GM19328 (cell line): Measurements from ENCODE around the gene CD44.
"Not testable (repeated sequence)": the region's sequence is repeated elsewhere in the genome, so short reads cannot be mapped to it uniquely, and the experiment has no call there.

ENCODE experiments used
- ATAC-seq: cut with Tn5 transposase; IDR thresholded peaks from one replicate; pipeline ENCODE4 v1.9.1; 2021; ENCODE audit warnings: mild to moderate bottlenecking, moderate library complexity; ENCODE audit not compliant: unreplicated experiment

Gene CD44

DNA sequence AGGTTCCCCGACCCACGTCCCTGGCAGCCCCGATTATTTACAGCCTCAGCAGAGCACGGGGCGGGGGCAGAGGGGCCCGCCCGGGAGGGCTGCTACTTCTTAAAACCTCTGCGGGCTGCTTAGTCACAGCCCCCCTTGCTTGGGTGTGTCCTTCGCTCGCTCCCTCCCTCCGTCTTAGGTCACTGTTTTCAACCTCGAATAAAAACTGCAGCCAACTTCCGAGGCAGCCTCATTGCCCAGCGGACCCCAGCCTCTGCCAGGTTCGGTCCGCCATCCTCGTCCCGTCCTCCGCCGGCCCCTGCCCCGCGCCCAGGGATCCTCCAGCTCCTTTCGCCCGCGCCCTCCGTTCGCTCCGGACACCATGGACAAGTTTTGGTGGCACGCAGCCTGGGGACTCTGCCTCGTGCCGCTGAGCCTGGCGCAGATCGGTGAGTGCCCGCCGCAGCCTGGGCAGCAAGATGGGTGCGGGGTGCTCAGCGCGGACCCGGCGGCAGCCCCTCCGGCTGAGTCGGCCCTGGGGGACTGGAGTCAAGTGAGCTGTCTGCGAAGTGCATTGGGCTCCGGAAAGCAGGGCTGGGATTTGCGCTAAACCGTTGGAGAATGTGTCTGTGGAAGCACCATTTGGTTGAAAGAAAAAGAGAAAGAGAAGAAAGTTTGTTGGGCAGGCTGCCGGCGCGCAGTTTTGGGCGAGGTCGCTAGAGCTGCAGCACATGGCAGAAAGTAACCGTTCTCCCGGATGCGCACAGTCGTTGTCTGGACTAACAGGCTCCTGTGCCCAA is at the start of gene CD44:
TSS of gene CD44 (plus strand) at position 229 of the 779 bp plus-strand sequence. CDS start at position 362, 133 bp downstream.
- ATAC-seq: no peak

DNA sequence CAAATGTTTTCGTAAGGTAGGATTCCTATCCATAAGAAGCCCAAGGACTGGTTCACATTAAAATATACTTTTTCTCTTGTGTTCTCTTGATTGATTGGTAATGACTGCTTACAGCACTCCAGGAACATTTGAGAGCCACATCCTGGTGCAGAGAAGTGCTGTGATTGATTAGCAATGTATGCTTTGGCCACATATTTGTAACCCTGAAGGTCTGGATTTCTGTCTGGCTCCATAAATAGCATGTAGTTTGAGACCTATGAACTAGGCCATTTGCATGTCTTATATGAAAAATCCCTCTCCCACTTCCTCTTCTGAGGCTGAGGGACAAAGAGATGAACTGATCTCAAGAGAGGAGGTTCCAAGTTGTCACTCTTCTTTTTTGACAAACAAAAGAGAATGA is 49.3 kb upstream of the CD44 start:
- peak; percentile 65 for ATAC-seq

DNA sequence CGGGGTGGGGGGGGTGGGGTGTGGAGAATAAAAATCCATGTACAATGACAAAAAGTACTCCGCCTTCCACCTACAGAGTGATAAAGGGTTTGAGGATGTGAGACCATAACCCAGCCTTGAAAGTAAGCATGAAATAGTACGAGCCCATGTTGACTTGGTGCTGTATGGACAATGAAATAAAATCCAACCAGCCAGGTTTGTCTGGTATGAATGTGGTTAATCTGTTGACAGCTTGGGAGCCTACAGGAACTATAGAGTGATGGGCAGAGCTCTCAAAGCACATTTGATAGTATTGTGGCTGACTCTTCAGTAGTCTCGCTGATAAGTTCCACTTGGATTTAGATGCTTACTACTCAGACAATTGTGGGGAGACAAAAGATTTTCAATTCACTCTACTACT is 48.8 kb upstream of the CD44 start:
- peak; percentile 15 for ATAC-seq

DNA sequence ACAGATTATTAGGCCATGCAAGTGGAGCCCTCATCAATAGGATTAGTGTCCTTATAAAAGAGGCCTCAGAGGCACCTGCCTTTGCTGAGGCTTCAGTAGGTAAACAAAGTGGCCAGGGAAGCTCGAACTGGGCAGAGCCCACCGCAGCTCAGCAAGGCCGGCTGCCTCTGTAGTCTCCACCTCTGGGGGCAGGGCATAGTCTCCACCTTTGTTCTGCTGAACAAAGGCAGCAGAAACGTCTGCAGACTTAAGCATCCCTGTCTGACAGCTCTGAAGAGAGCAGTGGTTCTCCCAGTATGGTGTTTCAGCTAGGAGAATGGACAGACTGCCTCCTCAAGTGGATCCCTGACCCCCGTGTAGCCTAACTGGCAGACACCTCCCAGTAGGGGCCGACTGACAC is 48.0 kb upstream of the CD44 start:
- not testable (repeated sequence) for ATAC-seq

DNA sequence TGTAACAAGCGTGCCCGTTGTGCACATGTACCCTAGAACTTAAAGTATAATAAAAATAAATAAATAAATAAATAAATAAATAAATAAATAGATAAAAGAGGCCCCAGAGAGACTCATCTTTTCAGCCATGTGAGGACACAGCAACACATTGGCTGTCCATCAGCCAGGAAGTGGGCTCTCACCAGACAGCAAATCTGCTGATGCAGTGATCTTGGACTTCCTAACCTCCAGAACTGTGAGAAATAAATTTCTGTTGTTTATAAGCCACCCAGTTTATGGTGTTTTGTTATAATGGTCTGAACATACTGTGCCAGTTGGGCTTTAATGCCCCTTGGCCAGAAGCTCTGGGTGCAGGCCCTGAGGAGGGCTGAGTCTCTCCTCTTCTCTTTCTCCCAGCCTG is 42.2 kb upstream of the CD44 start:
- no peak for ATAC-seq

DNA sequence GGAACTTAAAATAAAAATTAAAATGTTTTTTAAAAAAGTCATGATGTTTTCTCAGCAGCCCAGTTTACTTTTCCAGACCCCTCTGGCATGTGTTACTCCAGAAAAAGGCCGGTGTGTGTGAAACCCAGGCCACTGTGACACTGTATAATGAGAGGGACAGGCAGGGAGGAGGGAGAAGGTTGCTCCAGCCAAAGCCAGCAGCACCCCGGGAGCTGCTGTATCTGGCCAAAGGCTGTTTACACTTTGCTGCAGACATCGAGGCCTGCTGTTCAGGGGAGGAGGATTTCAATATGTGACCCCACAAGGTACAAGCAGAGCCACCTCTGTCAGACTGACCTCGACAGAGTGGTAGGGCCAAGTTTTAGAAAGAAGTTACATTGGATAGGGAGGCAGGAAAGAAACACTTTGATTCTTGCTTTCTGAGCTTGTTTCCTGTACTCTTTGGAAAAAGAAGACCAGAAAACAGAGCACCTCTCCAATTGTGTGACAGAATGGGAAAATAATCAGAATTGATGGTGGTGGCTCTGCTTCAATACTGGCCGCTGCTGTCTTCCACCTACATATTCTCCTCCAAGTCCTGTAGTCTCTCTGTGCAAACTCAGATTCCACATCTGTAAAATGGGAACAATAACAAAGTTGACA is 41.0 kb upstream of the CD44 start:
- ATAC-seq: no peak

DNA sequence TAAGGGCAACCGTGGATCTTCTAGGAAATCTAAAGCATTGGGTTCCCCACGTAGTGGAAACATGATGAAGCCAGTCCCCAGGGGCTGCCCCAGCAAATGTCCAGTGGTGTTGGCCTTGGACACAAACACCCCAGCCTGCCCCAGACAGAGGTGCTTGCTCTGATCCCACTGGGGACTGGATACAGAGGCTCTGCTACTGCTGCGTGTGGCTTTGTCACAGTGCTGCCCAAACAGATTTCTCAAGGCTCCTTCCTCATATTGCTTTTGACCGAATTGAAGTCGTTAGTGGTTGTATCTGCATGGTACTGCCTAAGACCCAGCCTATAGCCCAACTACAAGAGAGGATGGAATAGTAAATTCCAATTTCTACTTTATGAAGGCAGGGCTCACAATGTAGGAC is 40.1 kb upstream of the CD44 start:
- no peak for ATAC-seq

DNA sequence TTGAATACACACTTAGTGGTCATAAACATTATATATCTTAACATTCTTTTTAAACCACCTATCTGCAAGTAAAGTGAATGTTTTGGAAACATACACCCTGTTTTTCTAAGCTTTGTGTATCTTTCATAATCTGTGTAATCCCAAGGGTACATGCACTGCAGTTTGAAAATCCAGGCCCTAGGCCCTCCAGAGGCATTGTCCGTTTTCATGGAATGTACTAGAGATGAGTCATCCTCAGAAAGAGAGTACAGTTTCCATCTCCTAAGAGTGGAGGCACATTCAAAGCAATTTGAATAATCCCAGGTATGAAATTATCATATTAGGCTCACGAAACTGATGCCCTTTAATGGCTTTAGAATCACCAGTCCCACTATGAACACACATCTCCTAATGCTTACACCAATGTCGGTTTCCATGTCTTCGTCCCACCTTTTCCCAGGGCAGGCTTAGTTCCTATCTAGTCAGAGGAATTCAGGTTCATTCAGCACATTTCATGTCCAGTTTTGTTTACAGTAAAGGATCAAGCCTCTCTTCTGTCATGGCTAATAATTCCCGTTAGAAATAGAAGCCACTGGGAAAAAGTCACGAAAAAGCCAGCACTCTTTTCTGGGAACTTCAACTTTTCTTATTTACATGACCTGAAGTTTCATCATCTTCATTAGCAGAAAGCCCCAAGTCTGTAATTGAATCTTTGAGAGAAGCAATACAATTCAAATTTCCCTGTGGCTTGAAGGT is 39.5 kb upstream of the CD44 start:
- ATAC-seq: no peak

DNA sequence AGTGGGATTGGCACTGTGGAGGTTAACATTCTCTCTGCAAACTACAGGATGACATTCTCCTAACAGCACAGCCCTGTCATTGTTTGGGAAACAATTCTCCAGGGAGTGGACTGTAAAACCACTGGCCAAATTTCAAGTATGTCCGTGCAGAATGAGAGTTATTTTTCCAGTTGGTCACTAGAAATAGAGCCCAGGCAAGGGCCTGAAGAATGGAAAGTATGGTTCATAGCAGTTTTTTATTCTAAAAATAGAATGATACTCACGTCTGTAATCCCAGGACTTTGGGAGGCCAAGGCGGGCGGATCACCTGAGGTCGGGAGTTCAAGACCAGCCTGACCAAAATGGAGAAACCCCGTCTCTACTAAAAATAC is 39.0 kb upstream of the CD44 start:
- ATAC-seq: no peak

DNA sequence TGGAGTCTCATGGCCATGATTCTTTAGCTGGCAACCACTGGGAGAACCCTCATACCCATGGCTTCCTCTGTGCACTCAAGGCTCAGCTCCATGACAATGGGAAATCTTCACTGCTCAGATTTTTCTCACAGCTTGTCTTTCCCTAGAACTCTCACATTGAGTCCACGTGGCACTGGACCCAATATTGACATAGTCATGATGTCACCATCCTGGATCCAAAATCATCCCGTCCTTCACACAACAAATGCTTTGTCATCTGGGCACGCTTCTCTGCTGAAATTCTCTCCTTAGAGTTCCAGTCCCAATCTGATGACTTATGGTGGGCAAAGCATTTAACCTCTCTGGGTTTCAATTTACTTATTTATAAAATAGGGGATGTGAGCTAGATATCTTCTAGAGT is 37.7 kb upstream of the CD44 start:
- no peak for ATAC-seq

DNA sequence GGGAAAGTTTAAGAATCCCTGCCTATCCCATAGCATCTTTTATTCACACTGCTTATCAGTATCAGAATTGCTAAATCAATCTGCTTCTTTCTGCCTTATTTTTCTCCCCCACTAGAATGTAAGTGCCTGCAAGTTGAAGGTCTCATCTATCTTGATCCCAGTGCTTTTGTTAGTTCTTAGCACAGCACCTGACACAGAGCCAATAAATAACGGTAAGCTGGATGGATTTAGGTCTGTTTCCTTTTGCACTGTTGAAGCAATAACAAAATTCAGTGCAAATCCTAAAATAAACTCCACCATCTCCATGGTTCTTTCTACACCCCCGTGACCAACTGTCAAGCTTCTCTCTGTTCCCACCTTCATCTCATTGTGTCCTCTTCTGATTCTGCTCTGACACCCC is 36.7 kb upstream of the CD44 start:
- no peak for ATAC-seq

DNA sequence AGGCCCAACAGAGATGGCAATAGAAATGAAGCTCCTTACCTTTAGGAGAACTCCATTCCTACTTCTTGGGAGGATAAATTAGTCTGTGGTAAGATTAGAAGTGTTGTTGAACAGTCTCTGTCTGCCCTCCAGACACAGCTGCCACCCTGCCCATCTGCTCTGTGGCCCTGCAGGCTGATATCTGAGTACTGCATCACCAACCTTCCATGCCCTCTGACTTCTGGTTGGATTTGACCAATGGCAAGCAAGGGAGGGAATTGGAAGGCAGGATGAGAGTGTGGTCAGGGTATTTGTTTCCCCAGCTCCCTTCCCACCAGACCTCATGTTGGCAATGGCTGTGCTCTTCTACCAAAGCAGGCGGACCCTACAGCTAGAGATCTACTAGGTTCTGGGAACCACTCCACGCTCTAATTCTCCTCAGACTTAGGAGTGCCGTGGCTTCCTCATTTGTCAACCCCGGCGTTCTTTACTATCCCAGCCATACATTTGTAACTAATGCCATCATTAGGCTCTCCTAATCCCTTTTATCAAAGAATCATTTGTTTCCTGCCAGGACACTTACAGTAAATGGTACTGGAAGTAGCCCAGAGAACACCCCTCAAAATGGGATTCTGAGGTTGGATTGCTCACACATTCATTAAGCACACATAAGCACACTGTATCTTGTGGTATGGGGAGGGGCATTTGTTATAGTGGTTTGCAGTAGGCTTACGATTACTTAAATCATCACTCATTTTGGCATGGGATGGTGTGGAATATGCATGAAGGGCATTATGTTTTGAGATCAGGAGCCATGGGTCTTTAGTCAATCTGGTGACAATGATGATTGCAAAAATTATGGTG is 35.4 kb upstream of the CD44 start:
- no peak for ATAC-seq

DNA sequence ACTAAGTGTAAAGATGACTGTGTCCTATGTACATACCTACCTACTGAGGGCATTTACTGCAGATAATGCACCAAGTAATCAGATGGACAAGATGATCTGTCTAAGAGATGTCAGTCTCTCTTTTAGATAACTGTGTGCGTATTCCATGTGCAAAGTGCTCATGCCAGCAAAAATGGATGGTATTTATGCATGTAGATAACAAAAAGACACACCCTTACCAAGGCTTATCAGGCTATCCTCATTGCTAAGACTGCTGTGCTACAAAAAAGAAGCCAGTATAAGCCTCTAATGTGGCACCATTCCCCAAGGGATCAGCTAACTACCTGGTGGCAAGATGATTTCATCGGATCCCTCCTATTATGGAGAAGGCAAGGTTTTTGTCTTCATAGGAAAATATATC is 34.3 kb upstream of the CD44 start:
- no peak for ATAC-seq

DNA sequence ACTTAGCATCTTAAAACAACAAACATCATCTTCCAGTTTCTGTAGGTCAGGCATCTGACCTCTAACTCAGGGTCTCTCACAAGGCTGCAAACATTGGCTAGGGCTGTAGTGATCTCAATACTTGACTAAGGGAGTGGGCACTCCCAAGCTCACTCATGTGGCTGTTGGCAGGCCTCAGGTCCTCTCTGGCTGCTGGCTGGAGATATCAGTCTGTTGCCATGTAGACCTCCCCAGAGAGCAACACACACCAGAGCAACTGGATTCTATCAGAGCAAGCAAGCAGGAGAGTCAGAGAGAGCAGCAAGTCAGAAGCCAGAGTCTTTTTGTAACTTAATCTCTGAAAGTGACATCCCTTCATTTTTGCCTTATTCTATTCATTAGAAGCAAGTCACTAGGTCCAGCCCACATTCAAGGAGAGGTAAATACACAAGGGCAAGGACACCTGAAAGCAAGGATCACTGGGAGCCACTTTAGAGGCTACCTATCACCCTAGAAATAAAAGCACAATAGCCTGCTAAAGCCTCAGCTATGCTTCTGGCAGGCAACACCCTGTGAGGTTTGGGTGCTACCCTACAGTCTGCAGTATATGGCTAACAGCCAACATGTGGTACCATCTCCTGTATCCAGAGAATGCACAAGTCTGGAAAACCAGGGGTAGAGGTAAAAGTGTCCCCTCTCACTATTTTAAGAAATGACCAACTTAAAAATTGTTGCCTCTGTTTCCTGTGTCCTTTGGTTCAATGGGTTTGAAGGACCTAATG is 33.5 kb upstream of the CD44 start:
- ATAC-seq: no peak

DNA sequence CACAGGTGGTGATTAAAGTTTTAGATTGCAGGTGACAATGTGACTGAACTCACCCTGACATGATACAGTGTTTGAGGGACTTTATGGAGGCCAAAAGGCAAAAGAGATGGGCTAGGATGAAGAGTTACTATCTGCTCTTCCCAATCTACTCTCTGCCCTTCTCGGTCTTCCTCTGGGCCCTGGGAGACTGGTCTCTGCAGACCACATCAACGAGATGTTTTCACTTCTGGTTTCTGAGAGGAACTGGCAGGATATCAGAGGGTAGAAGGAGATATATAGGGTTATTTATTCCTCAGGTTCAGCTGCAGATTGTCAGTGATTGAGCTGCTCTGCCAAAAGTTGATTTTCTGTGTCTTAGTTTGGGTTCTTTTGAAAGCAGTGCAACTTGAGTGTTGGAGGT is 32.4 kb upstream of the CD44 start:
- ATAC-seq: peak; percentile 82

DNA sequence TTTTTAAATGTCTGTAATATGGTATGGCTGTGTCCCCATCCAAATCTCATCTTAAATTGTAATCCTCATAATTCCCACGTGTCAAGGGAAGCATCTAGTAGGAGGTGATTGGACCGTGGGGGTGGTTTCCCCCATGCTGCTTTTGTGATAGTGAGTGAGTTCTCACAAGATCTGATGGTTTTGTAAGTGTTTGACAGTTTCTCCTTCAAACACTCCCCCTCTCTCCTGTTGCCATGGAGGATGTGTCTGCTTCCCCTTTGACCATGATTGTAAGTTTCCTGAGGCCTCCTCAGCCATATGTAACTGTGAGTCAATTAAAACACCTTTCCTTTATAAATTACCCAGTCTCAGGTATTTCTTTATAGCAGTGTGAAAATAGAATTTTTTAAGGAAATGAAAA is 31.1 kb upstream of the CD44 start:
- no peak for ATAC-seq

DNA sequence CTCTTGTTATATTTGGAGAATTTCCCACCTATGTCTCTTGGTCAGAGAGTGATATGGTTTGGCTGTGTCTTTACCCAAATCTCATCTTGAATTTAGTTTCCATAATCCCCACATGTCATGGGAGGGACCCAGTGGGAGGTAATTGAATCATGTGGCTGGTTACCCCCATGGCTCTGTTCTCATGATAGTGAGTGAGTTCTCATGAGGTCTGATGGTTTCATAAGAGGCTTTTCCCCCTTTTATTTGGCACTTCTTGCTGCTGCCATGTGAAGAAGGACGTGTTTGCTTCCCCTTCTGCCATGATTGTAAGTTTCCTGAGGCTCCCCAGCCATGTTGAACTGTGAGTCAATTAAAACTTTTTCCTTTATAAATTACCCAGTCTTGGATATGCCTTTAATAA is 30.6 kb upstream of the CD44 start:
- ATAC-seq: not testable (repeated sequence)

DNA sequence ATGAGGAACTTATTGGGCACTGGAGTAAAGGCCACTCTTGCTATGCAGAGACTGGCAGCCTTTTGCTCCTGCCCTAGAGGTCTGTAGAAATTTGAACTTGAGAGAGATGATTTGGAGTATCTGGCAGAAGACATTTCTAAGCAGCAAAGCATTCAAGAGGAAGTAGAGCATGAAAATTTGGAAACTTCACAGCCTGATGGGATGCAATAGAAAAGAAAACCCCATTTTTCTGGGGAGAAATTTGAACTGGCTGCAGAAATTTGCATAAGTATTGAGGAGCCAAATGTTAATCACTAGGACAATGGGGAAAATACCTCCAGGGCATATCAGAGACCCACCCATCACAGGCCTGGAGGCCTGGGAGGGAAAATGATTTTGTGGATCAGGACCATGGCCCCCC is 29.9 kb upstream of the CD44 start:
- no peak for ATAC-seq

DNA sequence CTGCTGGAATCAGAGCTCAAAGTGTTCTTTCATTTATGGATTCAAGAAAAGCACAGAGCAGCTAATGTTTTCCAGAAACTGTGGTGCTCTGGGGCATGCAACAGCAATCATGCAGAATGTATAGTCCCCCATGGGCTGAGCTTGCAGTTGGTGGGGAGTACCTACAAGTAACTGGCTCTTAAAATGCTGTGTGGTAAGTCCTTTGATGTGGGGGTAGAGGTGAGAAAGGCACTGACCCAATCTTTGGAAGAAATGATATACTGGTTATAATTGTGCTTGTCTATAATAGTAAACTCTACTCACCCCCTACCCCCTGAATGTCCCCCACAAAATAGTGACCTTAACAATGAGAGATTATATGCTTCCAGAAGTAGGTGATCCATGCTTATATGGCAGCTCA is 29.1 kb upstream of the CD44 start:
- ATAC-seq: no peak
